HG03521 (cell line): ENCODE results near the gene HCRTR1.

ENCODE experiments used
- ATAC-seq: cut with Tn5 transposase; IDR thresholded peaks from one replicate; pipeline ENCODE4 v1.9.1; 2021; ENCODE audit warnings: mild to moderate bottlenecking, moderate library complexity; ENCODE audit not compliant: unreplicated experiment

HCRTR1 gene

DNA sequence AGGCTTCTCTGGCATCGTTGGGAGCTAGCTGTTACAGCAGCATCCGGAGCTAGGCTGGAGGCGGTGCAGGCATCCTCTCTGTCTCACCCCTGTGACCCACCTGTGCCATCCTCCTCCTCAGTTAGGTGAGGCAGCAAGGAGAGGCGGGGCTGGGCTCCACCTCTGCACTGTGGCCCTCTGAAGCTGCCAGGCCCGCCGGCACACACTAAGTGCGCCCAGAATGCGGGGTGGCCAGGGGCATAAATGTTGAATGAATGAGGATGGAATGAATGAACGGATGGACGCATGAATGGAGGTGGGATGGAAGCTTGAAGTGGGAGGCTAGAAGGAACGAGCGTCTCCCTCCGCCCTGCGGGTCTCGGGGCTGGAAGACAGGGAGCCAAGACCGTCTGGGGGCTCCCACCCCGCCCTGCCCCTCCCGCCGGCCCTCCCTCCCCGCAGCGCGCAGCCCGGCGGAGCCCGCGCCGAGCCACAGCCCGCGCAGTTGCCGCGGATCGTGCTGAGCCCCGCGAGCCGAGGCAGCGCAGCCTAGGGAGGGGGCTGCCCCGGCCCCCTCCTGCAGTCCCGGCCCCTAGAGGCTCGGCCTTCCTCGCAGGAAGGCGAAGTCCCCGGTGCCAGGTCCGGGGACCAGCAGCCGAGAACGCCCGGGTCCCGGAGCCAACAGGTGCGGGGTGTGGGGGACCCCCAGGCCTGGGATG lies at the start of gene HCRTR1:
Gene HCRTR1 (plus strand): TSS at position 472 of the 698 bp plus-strand sequence. CDS start 1,504 bp downstream, outside the sequence.
- no peak for ATAC-seq

DNA sequence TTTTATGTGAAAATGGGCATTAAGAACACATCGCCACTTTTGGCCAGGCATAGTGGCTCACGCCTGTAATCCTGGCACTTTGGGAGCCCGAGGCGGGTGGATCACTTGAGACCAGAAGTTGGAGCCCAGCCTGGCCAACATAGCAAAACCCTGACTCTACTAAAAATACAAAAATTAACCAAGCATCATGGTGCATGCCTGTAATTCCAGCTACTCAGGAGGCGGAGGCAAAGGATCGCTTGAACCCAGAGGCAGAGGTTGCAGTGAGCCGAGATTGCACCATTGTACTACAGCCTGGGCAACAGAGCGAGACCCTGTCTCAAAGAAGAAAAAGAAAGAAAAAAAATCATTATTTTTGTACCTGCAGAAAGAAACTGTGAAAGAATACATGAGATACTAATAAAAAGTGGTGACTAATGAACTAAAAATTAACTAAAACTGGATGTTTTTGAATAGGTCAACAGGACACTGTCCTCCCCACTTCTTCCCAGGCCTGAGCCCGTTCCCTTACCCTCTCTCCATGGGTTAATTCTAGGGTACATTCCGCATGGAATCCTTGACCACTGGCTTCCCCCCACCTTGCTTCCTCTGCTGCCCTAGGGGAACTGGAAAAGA lies 49.4 kb upstream of the HCRTR1 start:
- no peak for ATAC-seq

DNA sequence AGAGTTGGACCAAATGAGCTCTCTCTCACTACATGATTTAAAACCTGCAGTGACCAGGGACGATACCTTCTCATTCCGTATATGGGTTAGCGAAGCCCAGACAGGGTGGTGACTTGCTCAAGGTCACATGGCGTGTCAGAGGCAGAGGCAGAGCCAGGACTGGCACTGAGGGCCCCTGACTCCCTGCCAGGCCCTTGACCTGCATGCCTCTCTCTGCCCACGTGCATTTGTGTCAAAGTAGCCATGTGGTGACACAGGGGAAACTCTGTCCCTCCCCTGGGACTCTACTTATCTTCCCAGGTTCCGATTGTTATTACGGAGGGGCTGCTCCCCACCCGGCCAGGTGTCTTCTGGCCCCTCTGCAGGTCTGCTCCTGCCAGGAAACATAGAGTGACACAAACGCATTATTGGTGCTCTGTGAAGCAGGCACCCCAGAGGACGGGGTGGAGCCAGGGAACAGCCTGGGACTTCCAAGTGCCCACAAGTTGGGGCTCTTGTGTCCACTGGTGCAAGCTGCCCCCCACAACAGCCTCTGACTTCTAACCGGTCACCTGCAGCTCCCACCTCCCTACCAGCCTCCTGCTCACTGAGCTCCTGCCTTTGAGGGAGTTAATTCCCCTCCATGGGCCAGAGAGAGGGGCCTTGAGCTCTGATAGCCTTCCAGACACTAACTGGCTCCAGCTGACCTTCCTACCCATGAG lies 48.4 kb upstream of the HCRTR1 start:
- ATAC-seq: no peak

DNA sequence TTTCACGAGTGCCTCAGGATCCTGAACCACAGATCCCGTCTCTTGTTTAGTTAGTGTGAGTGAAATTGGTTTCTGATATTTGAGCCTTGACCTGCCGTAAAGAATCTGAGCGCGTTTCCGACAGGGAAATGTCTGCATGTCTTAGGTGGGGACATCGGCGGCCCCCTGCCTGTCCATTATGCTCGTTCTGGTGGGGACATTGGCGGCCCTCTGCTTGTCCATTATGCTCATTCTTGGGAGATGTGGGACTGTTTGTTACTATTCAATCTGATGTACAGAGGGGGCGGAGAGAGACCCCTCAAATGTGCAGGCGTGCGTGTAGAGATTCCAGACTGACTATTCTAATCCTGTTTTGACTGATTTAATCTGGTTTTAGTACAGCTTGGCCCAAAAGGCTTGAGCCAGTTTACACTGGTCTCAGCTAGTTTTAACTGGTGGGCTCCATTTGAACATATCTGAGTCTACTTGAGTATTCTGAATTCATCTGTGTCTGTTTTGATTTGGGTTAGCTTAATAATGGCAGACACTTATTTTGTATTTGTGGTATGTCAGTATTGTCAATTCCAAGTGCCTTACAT lies 47.8 kb upstream of the HCRTR1 start:
- ATAC-seq: no peak

DNA sequence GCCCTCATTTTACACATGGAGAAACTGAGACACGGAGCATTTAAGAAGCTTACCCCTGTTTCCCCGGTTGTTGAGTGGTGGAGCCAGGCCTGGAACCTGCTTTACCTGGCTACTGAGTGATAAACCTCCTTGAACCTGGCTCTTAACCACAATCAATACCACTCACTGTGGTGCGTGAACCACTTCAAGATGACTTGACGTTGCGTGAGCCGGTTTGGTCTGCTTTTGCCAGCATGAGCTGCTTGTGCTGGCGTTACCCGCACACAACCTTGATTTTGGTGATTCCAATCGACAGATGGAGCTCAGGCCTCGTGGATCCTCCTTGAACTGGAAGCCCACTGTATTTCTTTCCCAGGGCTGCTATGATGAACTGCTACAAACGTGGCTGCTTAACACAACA lies 47.3 kb upstream of the HCRTR1 start:
- no peak for ATAC-seq

DNA sequence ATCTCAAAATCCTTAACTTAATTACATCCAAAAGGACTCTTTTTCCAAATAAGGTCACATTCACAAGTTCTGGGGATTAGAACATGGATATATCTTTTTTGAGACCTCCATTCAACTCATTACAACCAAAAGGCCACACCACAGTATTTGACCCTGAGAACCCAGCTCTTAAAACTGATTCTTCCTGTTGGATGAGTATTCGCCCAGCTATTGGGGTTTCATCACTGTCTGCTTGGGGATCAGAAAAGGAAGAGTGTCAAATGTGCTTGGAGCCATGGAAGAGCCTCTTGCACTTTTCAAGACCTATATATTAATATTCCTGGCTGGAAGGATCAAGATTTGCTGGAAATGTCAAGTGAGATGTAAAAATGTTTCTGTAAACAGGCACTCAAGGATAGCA lies 46.6 kb upstream of the HCRTR1 start:
- ATAC-seq: no peak

DNA sequence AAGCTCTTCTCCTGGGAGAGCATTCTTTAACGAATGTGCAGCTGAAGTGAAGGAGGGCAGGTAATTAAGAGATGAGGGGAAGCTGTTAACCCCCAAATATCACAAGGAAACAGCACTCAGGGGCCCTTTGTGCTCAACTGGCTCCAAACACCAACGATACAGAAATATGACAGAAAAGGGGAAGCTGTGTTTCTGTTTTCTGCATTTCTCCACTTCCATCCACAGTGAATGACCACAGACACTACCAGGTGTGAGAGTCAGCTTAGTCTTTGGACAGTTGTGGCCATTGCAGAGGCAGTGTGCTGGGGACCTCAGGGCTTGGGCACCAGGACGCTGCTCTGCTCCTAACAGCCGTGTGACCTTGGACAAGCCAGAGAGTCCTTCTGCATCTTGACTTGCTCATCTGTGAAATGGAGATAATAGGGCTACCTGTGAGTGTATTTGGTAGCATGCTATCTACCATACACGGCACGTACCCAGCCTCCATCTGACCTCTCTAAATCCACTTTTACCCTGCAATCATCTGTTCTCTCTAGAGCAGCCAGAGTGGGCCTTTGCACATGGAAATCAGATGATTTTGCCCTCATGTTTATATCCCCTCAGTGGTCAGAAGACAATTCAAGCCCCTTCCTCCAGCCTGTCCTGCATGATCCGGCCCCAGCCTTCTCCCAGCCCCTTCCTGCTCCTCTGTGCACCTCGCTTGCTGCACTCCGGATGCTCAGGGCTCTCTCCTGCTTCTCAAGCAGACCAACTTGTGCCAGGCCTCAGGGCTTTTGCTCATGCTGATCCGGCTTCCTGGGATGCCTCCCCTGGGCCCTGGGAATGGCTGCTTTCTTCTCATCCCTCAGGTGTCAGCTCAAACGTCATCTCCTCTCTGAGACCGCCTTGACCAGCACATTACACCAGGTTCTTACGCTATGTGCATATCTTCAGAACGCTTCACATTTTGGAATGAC lies 45.9 kb upstream of the HCRTR1 start:
- no peak for ATAC-seq

DNA sequence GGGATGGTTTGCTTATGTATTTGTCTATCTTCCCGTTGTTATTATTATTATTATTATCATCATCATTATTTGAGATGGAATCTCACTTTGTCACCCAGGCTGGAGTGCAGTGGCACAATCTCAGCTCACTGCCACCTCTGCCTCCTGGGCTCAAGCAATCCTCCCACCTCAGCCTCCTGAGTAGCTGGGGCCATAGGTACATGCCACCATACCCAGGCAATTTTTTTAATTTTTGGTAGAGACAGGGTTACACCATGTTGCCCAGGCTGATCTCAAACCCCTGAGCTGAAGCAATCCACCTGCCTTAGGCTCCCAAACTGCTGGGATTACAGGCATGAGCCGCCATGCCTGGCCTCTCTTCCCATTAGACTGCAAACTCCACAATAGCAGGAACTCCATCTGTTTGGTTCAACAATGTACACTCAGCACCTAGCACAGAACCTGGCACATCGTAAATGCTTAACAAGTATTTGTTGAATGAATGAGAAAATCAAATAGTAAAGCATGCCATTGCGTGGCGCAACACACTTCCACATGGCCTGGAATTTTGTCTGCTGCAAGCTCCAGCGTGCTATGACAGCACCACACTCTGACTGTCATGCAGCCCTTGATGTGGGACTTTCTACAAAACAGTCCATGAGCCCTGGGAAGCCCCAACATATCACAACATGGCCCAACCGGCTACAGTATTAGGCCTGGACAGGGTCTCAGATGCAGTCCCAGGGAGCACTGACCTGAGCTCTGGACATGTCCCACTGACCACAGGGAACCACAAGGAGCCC lies 45.0 kb upstream of the HCRTR1 start:
- no peak for ATAC-seq

DNA sequence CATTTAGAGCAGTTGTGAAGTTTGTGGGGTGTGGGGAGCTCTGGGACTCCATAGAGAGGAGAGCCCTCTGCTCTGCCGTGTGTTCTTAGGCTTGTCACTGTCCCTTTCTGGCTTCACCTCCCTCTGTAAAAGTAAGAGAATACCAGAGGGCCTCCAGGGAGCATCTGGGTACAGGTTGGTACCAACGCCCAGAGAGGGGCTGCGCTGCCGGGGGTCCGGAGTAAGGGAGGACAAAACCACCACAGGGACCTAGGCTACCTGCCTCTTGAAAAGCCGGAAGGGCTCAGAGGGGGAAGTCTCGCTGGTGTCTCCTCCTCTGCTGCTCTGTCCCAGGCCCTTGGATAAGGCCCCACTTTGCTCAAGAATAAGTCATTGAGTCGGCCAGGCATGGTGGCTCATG lies 44.2 kb upstream of the HCRTR1 start:
- ATAC-seq: no peak

DNA sequence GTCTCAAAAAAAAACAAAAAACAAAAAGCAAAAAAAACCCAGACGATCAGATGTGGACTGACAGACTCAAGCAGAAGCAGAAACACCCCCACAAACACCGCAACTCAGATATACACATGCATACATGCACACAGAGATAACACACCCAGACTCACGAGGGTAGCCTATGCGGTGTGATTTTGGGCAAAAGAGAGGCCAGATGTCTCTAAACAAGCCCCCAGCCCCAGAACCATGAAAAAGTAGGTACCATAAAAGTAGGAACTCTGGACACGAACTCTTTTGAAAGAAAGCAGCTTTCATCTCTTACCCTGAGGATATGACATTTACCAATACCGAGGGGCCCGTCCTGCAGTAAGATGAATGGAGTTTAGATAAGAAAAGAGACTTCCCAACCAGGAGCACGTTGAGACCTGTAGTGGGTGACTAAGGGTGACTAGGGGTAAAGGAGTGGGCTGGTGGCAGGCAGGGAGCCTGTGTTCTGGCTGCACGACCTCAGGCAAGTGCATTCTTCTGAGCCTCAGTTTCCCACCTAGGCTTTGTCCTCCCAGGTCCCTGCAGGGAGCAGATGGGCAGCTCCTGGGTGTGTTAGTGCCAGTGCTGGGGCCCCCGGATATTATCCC lies 42.6 kb upstream of the HCRTR1 start:
- no peak for ATAC-seq

DNA sequence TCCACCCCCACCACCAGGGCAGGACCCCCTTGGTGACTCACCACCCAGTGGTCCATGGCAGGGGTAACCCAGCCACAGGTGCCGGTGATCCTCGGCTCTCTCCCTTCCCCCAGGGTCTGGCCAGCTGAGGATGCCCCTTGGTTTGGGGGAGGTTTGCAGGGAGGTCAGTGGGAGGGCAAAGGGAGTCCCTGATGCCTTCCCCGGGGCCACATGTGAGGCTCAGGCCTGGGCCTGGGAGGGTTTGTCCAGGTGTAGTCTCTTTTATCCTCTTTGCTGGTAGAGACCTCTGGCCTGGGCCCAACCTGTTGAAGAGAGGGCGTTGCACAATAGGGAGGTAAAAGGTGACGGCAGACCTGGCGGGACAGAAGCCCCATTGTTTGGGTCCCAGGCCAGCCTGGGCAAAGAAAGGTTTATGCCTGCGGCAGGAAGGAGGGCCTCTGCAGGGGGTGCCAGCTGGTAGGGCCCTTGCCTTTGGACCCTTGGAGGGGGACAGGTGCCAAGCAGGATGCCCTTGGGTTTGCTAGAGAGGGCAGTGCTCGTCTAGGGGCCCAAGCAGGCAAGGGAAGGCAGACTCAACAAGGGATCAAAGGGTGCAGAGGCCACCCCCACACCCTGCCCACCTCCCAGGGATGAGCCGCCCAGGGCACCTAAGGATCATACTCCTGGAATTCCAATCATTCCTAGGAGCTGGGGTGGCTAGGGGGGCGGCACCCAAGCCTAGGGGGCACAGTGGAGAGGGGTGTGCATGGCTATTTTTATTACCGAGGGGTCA lies 41.9 kb upstream of the HCRTR1 start:
- ATAC-seq: no peak

DNA sequence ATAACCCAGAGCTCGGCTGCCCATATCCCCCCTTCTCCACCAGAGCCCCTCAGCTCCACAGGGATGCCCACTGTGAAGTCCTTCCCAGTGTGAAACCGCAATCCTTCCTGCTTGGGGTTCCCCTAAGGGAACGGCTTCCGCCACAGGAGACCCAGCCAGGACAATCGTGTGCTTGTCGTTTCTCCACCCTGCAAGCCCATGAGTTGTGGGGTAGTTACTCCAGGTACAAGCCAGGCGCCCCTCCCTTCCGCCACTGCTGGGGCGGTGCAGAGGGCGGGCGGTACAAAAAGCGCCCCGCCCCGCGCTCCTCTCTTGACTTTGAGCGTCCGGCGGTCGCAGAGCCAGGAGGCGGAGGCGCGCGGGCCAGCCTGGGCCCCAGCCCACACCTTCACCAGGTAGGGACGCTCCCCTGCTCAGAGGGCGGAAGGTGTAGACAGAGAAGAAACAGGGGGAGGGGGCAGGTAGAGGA lies 41.3 kb upstream of the HCRTR1 start, which contains the start of gene TINAGL1:
Gene TINAGL1 (plus strand): TSS at position 315 of the 469 bp plus-strand sequence. CDS start 634 bp downstream, outside the sequence.
- no peak for ATAC-seq

DNA sequence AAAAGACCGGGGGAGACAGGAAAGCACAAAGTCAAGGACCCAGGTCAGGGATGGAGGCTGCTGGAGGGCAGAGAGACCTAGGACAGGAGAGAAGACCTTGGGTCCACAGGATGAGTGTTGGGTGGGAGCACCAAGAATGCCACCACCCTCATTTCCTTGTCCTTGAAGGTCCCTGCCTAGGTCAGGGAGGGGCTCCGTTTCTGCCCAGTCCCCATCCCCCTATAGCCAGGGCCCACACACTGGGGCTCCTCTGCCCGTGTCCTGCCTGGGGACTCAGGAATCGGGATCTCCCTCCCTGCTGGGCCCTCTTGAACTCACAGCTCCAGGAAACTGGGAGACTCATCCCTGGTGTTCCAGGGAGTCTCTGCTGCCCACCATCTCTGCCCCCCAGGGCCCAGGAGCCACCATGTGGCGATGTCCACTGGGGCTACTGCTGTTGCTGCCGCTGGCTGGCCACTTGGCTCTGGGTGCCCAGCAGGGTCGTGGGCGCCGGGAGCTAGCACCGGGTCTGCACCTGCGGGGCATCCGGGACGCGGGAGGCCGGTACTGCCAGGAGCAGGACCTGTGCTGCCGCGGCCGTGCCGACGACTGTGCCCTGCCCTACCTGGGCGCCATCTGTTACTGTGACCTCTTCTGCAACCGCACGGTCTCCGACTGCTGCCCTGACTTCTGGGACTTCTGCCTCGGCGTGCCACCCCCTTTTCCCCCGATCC lies 40.6 kb upstream of the HCRTR1 start:
- ATAC-seq: no peak

DNA sequence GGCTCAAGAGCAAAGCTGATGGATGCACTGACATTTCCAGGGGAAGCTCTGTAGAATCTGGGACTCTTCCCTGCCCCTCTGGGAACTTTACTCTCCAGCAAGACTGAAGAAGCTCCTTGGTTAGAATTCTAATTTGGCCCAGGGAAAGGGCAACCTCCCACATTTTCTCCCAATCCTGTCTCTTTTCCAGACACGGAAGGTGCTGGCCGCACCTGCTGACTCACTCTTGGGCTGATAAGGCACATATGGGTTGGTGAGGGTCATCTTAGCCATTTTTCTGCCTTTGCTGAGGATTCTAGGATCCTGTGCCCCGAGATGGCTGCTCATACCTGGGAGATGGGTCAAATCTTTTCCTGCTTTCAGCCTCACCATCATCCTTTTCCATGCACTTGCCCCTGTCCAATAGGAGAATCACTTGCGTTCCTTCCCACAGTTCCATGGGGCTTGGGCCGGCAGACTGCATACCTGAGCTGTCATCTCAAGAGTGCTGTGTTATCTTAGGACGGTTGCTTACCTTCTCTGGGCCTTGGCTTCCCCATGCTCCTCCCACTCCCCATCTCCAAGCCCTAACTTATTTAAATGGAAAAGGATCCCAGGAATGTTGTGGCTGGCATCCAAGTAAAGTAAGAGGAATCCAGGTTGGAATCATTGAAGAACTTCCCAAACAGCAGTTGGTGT lies 39.8 kb upstream of the HCRTR1 start:
- ATAC-seq: no peak

DNA sequence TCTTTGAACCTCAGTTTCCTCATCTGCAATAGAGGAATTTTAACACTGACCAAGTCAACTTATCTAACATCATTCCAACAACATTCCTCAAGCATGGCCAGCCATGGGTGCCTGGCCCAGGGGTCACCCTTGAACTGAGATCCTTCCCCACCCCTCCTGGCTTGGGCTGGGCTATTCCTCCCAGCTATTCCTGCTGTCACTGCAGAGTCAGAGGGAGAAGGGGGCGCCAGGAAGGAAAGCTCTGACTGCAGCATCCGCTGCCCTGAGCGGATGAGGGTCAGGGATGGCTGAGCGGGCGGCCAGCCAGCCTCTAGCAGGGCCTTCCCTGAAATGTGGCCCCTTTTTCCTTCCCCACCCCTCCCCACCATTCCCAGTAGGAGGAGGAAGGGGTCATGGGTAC lies 38.1 kb upstream of the HCRTR1 start:
- ATAC-seq: no peak

DNA sequence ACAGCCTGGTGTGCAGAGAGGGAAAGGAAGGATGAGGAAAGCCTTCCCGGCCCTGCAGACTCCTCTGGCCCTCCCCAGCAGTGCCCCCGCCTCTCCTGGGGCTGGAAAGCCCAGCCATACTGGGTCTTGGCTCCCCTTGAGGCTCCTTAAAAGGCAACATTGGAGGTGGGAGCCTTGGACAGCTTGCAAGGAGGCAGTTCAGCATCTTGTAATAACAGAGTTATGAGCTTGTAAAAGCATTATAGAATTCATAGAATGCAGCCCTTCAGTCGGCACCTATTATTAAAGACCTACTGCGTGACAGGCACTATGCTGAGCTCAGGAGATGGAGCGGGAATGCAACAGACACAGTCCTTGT lies 37.0 kb upstream of the HCRTR1 start:
- ATAC-seq: no peak

DNA sequence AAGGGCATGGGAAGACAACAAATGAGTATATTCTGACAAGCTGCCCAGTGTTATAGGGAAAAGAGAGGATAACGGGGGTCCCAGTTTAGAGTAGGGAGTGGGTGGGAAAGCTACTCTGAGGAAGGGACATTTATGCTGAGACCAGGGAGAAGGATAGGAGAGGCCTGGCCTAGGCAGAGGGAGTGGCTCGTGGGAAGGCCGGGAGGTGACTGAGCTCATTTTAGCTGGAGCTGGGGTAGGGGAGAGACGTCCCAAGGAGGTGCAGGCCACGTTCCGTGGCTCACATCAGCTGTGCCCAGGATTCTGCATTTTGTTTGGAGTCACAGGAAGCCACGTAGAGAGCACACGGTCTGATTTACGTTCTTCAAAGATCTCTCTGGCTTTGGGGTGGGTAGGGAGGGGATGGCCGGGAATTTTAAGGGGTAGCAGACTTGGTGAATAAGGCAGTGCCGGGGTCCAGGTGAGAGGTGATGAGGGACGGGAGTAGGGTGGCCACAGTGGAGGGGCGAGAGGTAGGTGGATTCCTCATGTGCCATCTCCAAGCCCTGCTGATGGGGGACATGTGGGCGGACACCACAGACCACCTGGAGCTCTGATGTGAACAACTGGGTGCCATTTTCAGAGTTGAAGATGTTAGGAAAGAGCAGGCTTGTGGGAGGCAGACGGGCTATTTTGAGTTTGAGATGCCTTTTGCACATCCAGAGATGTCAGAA lies 36.4 kb upstream of the HCRTR1 start:
- no peak for ATAC-seq
